Limb (tissue), 2 donors: ENCODE measurements around the gene FOXK2.

Experiments used
- DNase-seq, 2 donors: peaks; one replicate each; pipeline ENCODE4 v3.0.0-alpha.2; 2016; ENCODE audit errors: extremely low spot score in 2 of 2

The FOXK2 gene

DNA sequence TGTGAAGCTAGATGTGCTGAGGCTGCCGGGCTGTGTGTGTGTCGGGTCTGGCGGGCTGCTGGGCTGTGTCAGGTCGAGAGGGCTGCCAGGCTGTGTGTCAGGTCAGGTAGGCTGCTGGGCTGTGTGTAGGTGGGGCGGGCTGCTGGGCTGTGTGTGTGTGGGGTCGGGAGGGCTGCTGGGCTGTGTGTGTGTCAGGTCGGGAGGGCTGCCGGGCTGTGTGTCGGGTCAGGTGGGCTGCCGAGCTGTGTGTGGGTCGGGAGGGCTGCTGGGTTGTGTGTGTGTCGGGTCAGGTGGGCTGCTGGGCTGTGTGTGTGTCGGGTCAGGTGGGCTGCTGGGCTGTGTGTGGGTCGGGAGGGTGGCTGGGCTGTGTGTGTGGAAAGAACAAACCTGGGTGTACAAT is 120.1 kb downstream of the FOXK2 start:
- no peak for DNase-seq

DNA sequence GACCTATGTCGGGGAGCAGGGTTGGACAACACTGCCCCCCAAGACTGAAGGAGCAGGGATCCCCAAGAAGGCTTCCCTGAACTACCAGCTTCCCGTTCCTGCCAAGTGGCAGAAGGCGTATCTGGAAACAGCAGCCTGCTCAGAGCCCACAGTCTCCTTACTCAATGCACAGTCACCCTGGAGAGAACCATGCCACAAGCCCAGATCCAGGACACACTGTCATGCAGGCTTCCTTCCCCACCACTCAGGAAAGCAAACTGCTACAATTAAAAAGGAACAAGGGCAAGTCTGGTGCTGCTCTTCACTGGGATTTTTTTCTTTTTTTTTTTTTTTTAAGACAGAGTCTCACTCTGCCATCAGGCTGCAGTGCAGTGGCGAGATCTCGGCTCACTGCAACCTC is 120.5 kb downstream of the FOXK2 start:
- no peak for DNase-seq

DNA sequence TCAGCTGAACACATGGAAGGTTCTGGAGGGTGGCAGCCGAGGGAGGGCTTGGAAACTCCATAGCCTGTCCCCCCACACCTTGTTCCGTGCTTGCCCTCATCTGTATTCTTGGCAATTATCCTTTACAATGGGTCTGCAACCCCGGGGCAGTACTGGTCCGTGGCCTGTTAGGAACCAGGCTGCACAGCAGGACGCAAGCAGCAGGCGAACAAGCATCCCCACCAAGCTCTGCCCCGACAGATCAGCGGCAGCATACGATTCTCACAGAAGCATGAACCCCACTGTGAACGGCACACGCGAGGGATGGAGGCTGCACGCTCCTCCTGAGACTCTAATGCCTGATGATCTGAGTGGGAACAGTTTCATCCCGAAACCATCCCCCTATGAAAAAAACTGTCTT is 122.5 kb downstream of the FOXK2 start:
- DNase-seq, result no peak

DNA sequence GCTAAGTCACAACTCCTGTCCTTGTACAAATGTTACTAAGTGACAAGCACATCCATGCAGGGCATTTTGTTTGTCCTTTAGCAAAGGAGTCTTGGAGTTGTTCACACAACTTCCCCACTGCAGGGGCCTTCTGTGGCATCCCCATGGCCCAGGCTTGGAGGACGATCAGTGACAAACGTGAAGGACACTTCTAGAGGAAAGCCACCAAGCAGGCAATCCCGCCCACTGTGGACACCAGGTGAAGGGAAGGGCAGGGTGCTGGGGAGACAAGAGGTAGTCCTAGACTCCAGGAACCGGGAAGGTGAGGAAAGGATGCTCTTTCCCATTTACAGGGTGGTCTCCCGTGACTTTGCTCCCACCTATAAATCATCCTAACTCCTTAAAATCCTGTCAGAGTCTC is 124.6 kb downstream of the FOXK2 start:
- DNase-seq, result no peak

DNA sequence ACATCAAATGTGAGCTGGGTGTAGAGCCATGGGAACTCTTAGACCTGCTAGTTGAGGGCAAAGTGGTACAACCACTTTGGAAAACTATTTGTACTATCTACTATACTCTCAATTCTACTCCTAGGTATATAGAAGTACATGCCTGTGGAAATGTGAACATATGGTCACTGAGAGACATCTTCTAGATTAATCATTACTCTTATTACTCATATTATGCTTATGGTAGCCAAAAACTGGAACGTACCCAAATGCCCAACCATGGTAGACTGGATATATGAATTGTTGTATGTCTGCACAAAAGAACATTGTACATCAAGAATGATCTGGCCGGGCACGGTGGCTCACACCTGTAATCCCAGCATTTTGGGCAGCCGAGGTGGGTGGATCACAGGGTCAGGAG is 126.0 kb downstream of the FOXK2 start:
- DNase-seq, result no peak

DNA sequence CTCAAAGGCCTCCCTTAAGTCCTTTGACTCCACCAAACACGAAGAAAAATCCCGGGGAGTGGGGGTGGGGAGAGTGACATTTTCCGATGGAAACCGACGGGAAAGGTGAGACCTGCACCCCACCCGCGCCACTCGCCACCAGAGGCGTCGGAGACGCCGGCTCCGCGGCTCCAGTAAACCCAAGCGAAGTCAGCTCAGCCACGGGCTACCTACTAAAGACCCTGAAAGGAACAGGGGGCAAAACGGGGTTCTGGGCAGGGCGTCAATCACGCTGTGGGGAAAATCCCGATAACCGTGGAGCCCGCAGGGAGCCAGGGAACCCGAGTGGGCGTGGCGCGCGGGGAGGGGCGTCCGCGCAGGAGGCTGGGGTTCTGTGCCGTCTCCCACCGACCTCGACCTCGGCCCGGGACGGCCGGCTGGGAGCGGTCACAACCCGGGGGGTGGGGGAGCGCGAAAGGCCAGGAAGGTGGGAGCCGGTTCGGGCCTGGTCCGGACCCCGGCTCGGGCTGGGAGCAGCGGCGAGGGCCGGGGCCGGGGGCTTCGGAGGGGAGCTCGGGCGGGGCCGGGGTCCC is 128.1 kb downstream of the FOXK2 start:
- DNase-seq, result peak in 1 of 2 donors; percentile 70

DNA sequence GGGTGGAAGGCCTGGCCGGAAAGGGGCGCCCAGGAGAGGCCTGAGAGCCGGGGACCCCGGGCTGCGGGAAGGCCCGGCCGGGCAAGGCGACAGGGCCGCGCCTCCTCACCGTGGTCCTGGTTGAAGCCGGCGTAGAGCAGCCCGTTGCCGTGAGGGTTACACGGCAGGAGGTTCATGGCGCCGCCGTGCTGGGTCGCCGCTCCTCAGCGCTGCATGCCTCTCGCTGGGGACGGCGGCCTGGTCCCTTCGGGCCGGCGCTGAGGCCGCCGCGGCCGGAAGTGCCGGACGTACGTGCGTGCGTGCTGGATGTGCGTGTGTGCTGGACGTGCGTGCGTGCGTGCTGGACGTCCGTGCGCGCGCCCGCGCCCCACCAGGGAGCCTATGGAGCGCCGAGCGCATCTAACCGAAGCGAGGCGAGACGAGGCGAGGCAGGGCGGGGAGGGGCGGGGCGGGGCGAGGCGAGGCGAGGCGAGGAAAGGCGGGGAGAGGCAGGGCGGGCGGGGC is 128.7 kb downstream of the FOXK2 start, which contains the start of gene WDR45B:
TSS of gene WDR45B (minus strand) at position 280 of the 504 bp plus-strand sequence. CDS start at position 176, 104 bp downstream.
- DNase-seq, result peak; percentile 93 to 97

DNA sequence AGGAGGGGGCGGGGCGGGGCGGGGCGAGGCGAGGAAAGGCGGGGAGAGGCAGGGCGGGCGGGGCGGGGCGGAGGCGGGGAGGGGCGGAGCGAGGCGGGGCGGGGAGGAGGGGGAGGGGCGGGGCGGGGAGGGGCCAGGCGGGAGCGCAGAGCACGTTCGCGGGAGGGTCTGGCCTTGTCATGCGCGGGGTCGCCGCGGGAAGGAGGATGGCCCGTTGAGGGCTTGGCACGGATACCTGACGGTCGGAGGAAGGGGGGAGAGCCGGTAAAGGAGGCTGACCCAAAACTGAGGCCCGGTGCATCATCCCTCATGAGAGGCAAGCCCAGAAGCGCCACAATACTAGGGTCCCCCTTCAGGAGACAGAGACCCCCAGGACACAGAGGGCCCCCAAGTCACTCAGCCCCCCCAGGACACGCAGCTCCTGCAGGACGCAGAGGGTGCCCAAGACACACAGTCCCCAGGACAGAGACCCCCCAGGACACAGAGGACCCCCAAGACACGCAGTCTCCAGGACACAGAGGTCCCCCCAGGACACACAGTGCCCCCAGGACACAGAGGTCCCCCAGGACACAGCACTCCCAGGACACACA is 129.3 kb downstream of the FOXK2 start:
- DNase-seq, result peak in 1 of 2 donors; percentile 38

DNA sequence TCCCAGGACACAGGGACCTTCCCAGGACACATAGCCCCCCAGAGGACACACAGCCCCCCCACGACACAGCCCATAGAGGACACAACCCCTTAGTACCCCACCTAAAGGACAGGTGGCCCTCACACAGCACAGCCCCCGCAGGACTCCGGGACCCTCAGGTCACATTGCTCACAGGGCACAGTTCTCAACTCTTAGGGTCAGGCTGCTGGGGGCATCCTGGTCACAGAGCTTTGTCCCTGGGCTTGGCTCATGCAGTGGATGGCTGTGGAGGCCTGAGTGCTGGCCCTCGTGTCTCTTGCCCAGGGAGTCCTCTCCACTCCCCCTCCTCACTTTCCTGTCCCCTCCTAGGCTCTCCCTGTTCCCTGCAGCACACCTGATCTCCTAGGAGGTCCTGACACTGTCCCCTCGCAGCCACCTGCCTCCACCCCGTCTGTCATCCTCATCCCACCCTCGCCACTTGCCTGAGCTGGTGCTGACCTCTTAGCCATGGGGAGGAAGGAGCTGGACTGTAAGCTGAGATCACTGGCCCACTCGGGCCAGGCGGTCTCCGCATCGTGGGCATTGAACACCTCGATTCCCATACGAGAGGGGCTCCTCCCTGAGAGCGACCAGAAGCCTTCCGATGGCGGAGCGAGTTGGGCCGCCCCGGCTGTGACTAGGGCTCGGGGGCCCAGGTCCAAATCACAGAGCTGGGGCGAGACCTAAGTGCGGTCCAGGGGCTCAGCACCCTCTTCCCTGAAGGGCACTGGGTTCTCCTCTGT is 130.1 kb downstream of the FOXK2 start:
- no peak for DNase-seq

DNA sequence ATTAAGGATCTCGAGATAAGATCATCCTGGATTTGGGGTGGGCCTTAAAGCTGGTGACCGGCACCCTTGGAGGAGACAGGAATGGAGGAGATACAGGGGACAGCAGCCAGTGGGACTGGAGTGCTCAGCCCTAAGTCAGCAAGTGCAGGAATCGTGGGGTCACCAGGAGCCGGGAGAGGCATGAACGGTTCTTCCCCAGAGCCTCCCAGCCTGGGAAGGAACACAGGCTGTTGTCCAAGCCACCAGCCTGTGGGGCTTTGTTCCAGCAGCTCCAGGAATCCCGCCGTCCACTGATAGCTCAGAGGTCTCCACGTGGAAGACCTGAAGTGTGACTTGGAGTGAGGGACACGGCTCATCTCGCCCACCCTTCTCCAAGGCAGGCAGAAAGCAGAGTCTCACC is 131.2 kb downstream of the FOXK2 start:
- DNase-seq, result no peak

DNA sequence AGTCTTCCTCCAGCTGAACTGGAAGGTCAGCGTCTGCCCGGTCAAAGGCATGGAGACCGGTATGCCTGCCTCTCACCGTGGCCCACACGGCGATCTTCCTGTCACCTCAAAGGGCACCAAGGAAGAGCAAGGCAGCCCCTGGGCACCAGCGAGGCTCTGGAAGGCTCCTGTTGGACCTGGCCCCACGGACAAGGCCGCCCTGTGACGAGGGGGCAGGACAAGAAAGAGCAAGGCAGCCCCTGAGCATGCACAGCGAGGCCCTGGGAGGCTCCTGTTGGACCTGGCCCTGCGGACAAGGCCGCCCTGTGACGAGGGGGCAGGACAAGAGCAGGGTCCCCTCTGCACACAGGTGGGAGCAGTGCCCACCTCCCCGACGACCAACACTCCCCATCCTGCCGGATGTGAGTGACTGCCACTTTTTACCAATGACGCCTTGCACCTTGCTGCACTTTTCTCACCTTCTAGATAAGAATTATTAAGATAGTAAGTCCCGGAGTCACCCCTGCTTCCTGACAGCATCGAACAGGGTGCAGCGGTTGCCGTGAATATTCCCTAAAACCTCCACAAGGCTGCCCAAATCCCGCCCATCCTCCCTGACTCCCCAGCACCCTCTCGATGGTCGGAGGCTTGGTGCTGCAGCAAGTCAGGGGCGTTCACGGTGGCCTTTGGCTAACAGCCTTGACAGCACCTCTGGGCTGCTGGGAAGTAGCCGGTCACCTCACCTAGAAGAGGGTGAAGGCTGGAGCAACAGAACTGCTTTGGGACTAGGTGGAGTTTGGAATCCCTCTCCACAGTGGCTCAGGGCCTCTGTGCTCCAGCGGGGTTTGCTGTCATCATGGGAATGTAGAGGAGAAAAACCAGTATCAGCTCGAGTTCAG is 134.4 kb downstream of the FOXK2 start:
- DNase-seq, result no peak
